NCI-H510A (cell line): Measurements from ENCODE around the gene DLX4.

Source experiments
- DNase-seq: peaks from one replicate; lab custom pipeline; 2025; lab: John Stamatoyannopoulos, UW

The DLX4 gene

GRCh38 chr17:49968405-49969133 is 421 bp upstream of the DLX4 start:
- DNase-seq: peak; percentile 25

GRCh38 chr17:49969795-49970389 is 902 bp downstream of the DLX4 start:
- DNase-seq: no peak

- DNase-seq: no peak
Observed at GRCh38 chr17:49970498-49970897, 1.5 kb downstream of the DLX4 start.

- DNase-seq: no peak
Observed at GRCh38 chr17:49971199-49971847, 2.3 kb downstream of the DLX4 start.

- DNase-seq: no peak
Observed at GRCh38 chr17:49971848-49972485, 3.0 kb downstream of the DLX4 start.

GRCh38 chr17:49972486-49973270 is 3.7 kb downstream of the DLX4 start:
- DNase-seq: no peak

GRCh38 chr17:49973271-49973615 is 4.3 kb downstream of the DLX4 start:
- no peak for DNase-seq

GRCh38 chr17:49975531-49975930 is 6.5 kb downstream of the DLX4 start:
- DNase-seq: no peak

- no peak for DNase-seq
Observed at GRCh38 chr17:49976163-49976827, 7.3 kb downstream of the DLX4 start.

- no peak for DNase-seq
Observed at GRCh38 chr17:49976828-49977202, 7.8 kb downstream of the DLX4 start.

GRCh38 chr17:49977463-49978389 is 8.7 kb downstream of the DLX4 start:
- DNase-seq: no peak

GRCh38 chr17:49978501-49978900 is 9.5 kb downstream of the DLX4 start:
- DNase-seq: no peak

GRCh38 chr17:49979748-49980479 is 10.9 kb downstream of the DLX4 start:
- no peak for DNase-seq

- DNase-seq: no peak
Observed at GRCh38 chr17:49980703-49981197, 11.8 kb downstream of the DLX4 start.

- DNase-seq: no peak
Observed at GRCh38 chr17:49984283-49984682, 15.3 kb downstream of the DLX4 start.

GRCh38 chr17:49984776-49985175 is 15.8 kb downstream of the DLX4 start:
- no peak for DNase-seq

- no peak for DNase-seq
Observed at GRCh38 chr17:49985310-49985990, 16.5 kb downstream of the DLX4 start.

GRCh38 chr17:49986396-49987289 is 17.7 kb downstream of the DLX4 start:
- no peak for DNase-seq
